Heart left ventricle (tissue), 16 donors: ENCODE results near the gene POLR2C. TPM values are rescaled to one million over a fixed set of nuclear protein-coding genes. Genes with fewer than 3 reads are reported as not detected.
"Not testable (repeated sequence)": the region's sequence is repeated elsewhere in the genome, so short reads cannot be mapped to it uniquely, and the experiment has no call there.

Source experiments
- ATAC-seq, 4 donors: fragments of 200-7000 bp; cut with Tn5 transposase; one replicate each; pipeline ENCODE4 v1.9.1; 2020 to 2022; ENCODE audit warnings: moderate library complexity in 4 of 4, mild to moderate bottlenecking in 3 of 4, moderate number of reproducible peaks in 1 of 4
- DNase-seq, 5 donors: peaks; one replicate each; pipeline ENCODE4 v3.0.0-alpha.2; 2020
- H3K27ac ChIP-seq, 12 donors: fragments of 200-600 bp; sonication (generic) in 4 of 12; one replicate each; pipeline versions ENCODE4 v1.5.0 to v1.8.0; 2016 to 2022; ENCODE audit warnings: mild to moderate bottlenecking in 2 of 12
- H3K27me3 ChIP-seq, 9 donors: fragments of 200-600 bp; sonication (generic) in 2 of 9; one replicate each; pipeline versions ENCODE4 v1.5.1 to v1.8.0; 2016 to 2022; ENCODE audit warnings: mild to moderate bottlenecking in 3 of 9
- H3K36me3 ChIP-seq, 9 donors: fragments of 200-600 bp; sonication (generic) in 2 of 9; one replicate each; pipeline versions ENCODE4 v1.5.0 to v1.8.0; 2018 to 2022; ENCODE audit warnings: mild to moderate bottlenecking in 2 of 9
- H3K4me1 ChIP-seq, 12 donors: fragments of 200-600 bp; sonication (generic) in 4 of 12; one replicate each; pipeline versions ENCODE4 v1.5.0 to v1.8.0; 2016 to 2022; ENCODE audit warnings: mild to moderate bottlenecking in 3 of 12
- H3K4me3 ChIP-seq, 12 donors: fragments of 200-600 bp; sonication (generic) in 4 of 12; one replicate each; pipeline versions ENCODE4 v1.5.0 to v1.8.0; 2017 to 2022; ENCODE audit warnings: mild to moderate bottlenecking in 9 of 12, moderate library complexity in 4 of 12
- H3K9me3 ChIP-seq, 12 donors: fragments of 200-600 bp; sonication (generic) in 4 of 12; one replicate each; pipeline versions ENCODE4 v1.5.0 to v1.8.0; 2016 to 2022; ENCODE audit warnings: mild to moderate bottlenecking in 1 of 12
- CTCF ChIP-seq, 12 donors: fragments of 200-600 bp; sonication (generic) in 4 of 12; IDR thresholded peaks; one replicate each; pipeline versions ENCODE4 v1.5.0 to v1.8.0; 2018 to 2022; ENCODE audit warnings: antibody characterized with exemption in 12 of 12, mild to moderate bottlenecking in 5 of 12
- POLR2A ChIP-seq, 2 donors: fragments of 450-650 bp; IDR thresholded peaks; one replicate each; pipeline ENCODE4 v1.6.1; 2017; ENCODE audit warnings: antibody characterized with exemption in 2 of 2, mild to moderate bottlenecking in 2 of 2, moderate library complexity in 2 of 2
- WGBS, 4 donors: extraction: QIAGEN DNeasy Blood & Tissue Kit in 2 of 4; methylation state at CpG; one replicate each; pipeline versions ENCODE4 v1.1.5 to v1.1.7; 2013 to 2018; 5-methylcytosine and 5-hydroxymethylcytosine counted together
- intact Hi-C, 10 donors: fragments of 100-400 bp; cut with DNase I; formaldehyde crosslinking; loops; one replicate each; pipeline versions ENCODE4 v1.11.1 to v1.14.2; 2022
- polyA plus RNA-seq, 2 donors: library from polyadenylated mRNA; stranded (reverse); fragments of 200-250 nt; gene quantifications; one replicate each; pipeline ENCODE4 v1.2.3, GENCODE V29; 2013
- total RNA-seq, 9 donors: library from RNA; depleted of rRNA in 2 of 9; stranded (reverse); fragments of >200 nt in 2 of 9; fragmentation: NEBNext Ultra II Directional in 3 of 9; extraction: Animal tissue kit (Norgen Biotek cat#: 25700) in 3 of 9; gene quantifications; one replicate each; pipeline versions ENCODE4 v1.1.0 to v1.2.4, GENCODE V29; 2016 to 2023
- donor health status: ischemic (EF 13 %, LVEDD 7.1; RV severe dilation, severe dysfunction).
- donor health status: healthy with polysubstance abuse.
- donor health status: DM: no; HTN: yes; CAD: no.
- donor health status: DM: no; HTN: no; CAD: no.
- donor health status: ischemic (EF 25% LVEDD 6.9; RV normal size, moderate dysfunction).
- donor health status: ischemic (EF 25% LVEDD 5.7; RV mildly dilated, moderate dysfunction).
- donor health status: healthy.
- donor health status: DM: yes; HTN: yes; CAD: no.
- donor health status: ischemic (EF 35%, LVEDD 5.7; RV mildly dilated, moderate dysfunction).
- donor health status: nonischemic (EF 11% LVEDD 7.7; RV severe dilation, severe dysfunction).
- donor health status: DM: yes; HTN: yes; CAD: no.
- donor health status: PGD.
- donor health status: ischemic (EF 29% LVEDD 5.4; RV normal size, mild dysfunction).
- donor health status: nonischemic (EF 23%, LVEDD 6.1; RV moderate dilation, normal function).

The POLR2C gene
- total and polyA plus RNA-seq, 11 donors = 19.9 to 99.8 (median 48.7) TPM

GRCh38 chr16:57435838-57436237 lies 26.6 kb upstream of the POLR2C start:
- no peaks in the 10 kb centered on the region for H3K27me3 ChIP-seq
- H3K4me3 ChIP-seq = no peak overlapping the region
- TF ChIP-seq CTCF (IDR thresholded peaks at IDR 0.05) (no peak), POLR2A (IDR thresholded peaks at IDR 0.05) (no peak)
- H3K27ac ChIP-seq = no peak overlapping the region
- DNase-seq (no peak), ATAC-seq (no peak)
- H3K36me3 ChIP-seq = peaks cover 0 to 100% (median 96%) of the 10 kb centered on the region in 9 donors
- intact Hi-C loops = no loop called here
- peaks cover 0 to 14% (median 0%) of the 10 kb centered on the region in 12 donors for H3K9me3 ChIP-seq
- WGBS, 4 donors = 89 to 100% (median 94%) methylated on average over 1 of the region's 1 CpG
- H3K4me1 ChIP-seq = peaks cover 0 to 1% (median 0%) of the 10 kb centered on the region in 12 donors

- DNase-seq, H3K4me1 ChIP-seq, intact Hi-C loops, H3K4me3 ChIP-seq, ATAC-seq, H3K27me3 ChIP-seq, H3K27ac ChIP-seq: not testable (repeated sequence)
- WGBS, 4 donors = 97 to 98% (median 98%) methylated on average over 8 of the region's 8 CpGs
- peaks cover 0 to 15% (median 0%) of the 10 kb centered on the region in 12 donors for H3K9me3 ChIP-seq
- H3K36me3 ChIP-seq = peaks cover 0 to 63% (median 55%) of the 10 kb centered on the region in 9 donors
These were observed 22.5 kb upstream of the POLR2C start for GRCh38 chr16:57439947-57440346.

- H3K27ac ChIP-seq, intact Hi-C loops, H3K4me3 ChIP-seq, ATAC-seq, H3K27me3 ChIP-seq, DNase-seq: not testable (repeated sequence)
- H3K36me3 ChIP-seq = peaks cover 0 to 57% (median 49%) of the 10 kb centered on the region in 9 donors
- peaks cover 0 to 15% (median 0%) of the 10 kb centered on the region in 12 donors for H3K9me3 ChIP-seq
- 93 to 96% (median 95%) methylated on average over 8 of the region's 8 CpGs for WGBS, 4 donors
- H3K4me1 ChIP-seq = peaks cover 0 to 15% (median 2%) of the 10 kb centered on the region in 12 donors
These were observed 21.9 kb upstream of the POLR2C start for GRCh38 chr16:57440551-57440950.

- ATAC-seq = no peak
- Histone ChIP-seq H3K27me3 (no peaks in the 10 kb centered on the region), H3K27ac (no peak overlapping the region), H3K4me1 (peaks cover 0 to 41% (median 24%) of the 10 kb centered on the region in 12 donors), H3K36me3 (peaks cover 0 to 15% (median 9%) of the 10 kb centered on the region in 9 donors), H3K9me3 (peaks cover 0 to 15% (median 0%) of the 10 kb centered on the region in 12 donors), H3K4me3 (no peak overlapping the region)
- DNase-seq = no peak
- intact Hi-C loops = no loop called here
- WGBS, 4 donors = 66 to 78% (median 71%) methylated on average over 3 of the region's 3 CpGs
- TF ChIP-seq POLR2A (IDR thresholded peaks at IDR 0.05) = no peak
- TF ChIP-seq CTCF (IDR thresholded peaks at IDR 0.05) = no peak
These were observed 17.8 kb upstream of the POLR2C start for GRCh38 chr16:57444711-57445110.

- ATAC-seq = no peak
- Histone ChIP-seq H3K4me3 (no peak overlapping the region), H3K36me3 (peaks cover 0 to 7% (median 3%) of the 10 kb centered on the region in 9 donors), H3K27ac (no peak overlapping the region), H3K27me3 (no peaks in the 10 kb centered on the region), H3K9me3 (peaks cover 0 to 7% (median 0%) of the 10 kb centered on the region in 12 donors), H3K4me1 (peaks cover 0 to 43% (median 24%) of the 10 kb centered on the region in 12 donors)
- no peak for DNase-seq
- TF ChIP-seq POLR2A (IDR thresholded peaks at IDR 0.05) (no peak), CTCF (IDR thresholded peaks at IDR 0.05) (no peak)
- WGBS, 4 donors = 93 to 96% (median 95%) methylated on average over 2 of the region's 2 CpGs
- intact Hi-C loops = no loop called here
These were observed 17.0 kb upstream of the POLR2C start for GRCh38 chr16:57445510-57445909.
